ENCODE data around the gene SIAH1. TPM values are rescaled to one million over a fixed set of nuclear protein-coding genes. Genes with fewer than 3 reads are reported as not detected.

The SIAH1 gene
- total and polyA plus RNA-seq, 2 of the 8 experiments (the other 6 are each of a cell fraction or from before 2014, with no cell fraction given) = 19.5 to 33.9 TPM

DNA sequence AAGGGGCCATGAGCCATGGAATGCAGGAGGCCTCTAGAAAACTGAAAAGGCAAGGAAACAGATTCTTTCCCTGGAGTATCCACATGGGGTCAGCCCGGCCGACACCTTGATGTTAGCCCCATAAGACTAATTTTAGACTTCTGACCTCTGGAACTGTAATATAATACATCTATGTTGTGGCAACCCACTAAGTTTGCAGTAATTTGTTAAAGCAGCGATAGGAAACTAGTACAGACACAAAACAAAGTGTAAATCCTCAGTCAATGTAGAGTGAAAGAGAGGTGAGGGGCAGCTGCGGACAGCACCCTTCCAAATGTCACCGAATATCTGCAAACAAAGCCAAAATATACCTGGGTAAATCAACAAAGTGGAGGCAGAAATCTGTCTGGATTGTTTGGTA is 7.2 kb upstream of the SIAH1 start:
- Histone ChIP-seq H3K36me3 (ENCODE audit: control insufficient read depth in 2 of 4, insufficient read depth in 4 of 4, low read length in 3 of 4) (no peaks in the 10 kb centered on the region), H2AK5ac (ENCODE audit: low read depth, low read length) (no peak overlapping the region), H4K8ac (ENCODE audit: extremely low read depth, insufficient read depth, low read length) (no peak overlapping the region), H3K27ac (ENCODE audit: low read depth, low read length) (no peak overlapping the region), H4K91ac (replicated peaks; ENCODE audit: insufficient read length, low read length) (no peak overlapping the region), H3K79me2 (ENCODE audit: control insufficient read depth in 1 of 2, insufficient read depth in 2 of 2, low read length in 2 of 2) (no peaks in the 10 kb centered on the region), H3K18ac (ENCODE audit: extremely low read depth, low read length) (no peak overlapping the region), H3K4me3 (ENCODE audit: extremely low read depth in 1 of 4, insufficient read depth in 2 of 4, low read depth in 3 of 4, low read length in 4 of 4) (no peak overlapping the region), H3K4me2 (ENCODE audit: insufficient read depth in 1 of 2, low read depth in 2 of 2, low read length in 2 of 2) (no peak overlapping the region), H4K5ac (ENCODE audit: insufficient read length, low read depth, low read length) (no peak overlapping the region), H3K56ac (replicated peaks; ENCODE audit: insufficient read length, low read depth, low read length) (no peak overlapping the region), H3K23me2 (ENCODE audit: low read depth, low read length) (no peaks in the 10 kb centered on the region), H3K14ac (ENCODE audit: insufficient read length) (no peak overlapping the region), H2BK5ac (ENCODE audit: low read depth, low read length) (no peak overlapping the region), H2BK12ac (ENCODE audit: low read depth, low read length) (no peak overlapping the region), H3K9me3 (ENCODE audit: insufficient read depth in 2 of 2, low read depth in 1 of 2, low read length in 1 of 2) (no peaks in the 10 kb centered on the region), H3K79me1 (ENCODE audit: low read depth, low read length) (no peaks in the 10 kb centered on the region), H2AFZ (ENCODE audit: low read length) (no peak overlapping the region), H3K27me3 (replicated peaks in 1 of 4; ENCODE audit: control insufficient read depth in 3 of 4, extremely low read depth in 1 of 4, insufficient read depth in 3 of 4, low read length in 3 of 4) (no peaks in the 10 kb centered on the region; a peak in 1 of 7 replicates), H2BK15ac (ENCODE audit: low read length) (no peak overlapping the region), H3K4me1 (replicated peaks in 1 of 4; ENCODE audit: control insufficient read depth in 3 of 4, insufficient read depth in 4 of 4, low read length in 3 of 4) (no peaks in the 10 kb centered on the region), H3K4ac (replicated peaks; ENCODE audit: insufficient read length, low read depth, low read length) (no peak overlapping the region), H4K20me1 (replicated peaks in 1 of 2; ENCODE audit: control insufficient read depth in 1 of 2, insufficient read depth in 2 of 2, low read length in 2 of 2) (no peaks in the 10 kb centered on the region), H2BK20ac (ENCODE audit: low read length) (no peak overlapping the region), H2BK120ac (replicated peaks; ENCODE audit: low read depth, low read length) (no peak overlapping the region), H3K23ac (ENCODE audit: insufficient read length) (no peak overlapping the region), H3K9ac (replicated peaks in 1 of 4; ENCODE audit: extremely low read depth in 1 of 4, low read depth in 3 of 4, low read length in 3 of 4) (no peak overlapping the region)
- CTCF ChIA-PET (ENCODE audit: partially characterized antibody) = no interaction called here
- DNase-seq (ENCODE audit: low read depth in 1 of 2, low spot score in 2 of 2) = no peak
- 90% methylated on average over 5 of the region's 5 CpGs; no CpG with 5 or more reads in 1 of the 2 experiments for WGBS, 2 experiments (ENCODE audit: extremely low coverage in 1 of 2, insufficient coverage in 1 of 2, insufficient read length in 1 of 2, insufficient replicate concordance in 2 of 2, low coverage in 1 of 2, low lambda C conversion rate in 2 of 2, missing lambda C conversion rate in 1 of 2)
- no peak for FAIRE-seq
- no peak for TF ChIP-seq SAP30 (IDR thresholded peaks at IDR 0.05; ENCODE audit: insufficient read depth, insufficient replicate concordance, low read length)
- no peak for TF ChIP-seq HDAC6 (IDR thresholded peaks at IDR 0.05; ENCODE audit: low read depth, low read length)
- TF ChIP-seq, protein P1, sequence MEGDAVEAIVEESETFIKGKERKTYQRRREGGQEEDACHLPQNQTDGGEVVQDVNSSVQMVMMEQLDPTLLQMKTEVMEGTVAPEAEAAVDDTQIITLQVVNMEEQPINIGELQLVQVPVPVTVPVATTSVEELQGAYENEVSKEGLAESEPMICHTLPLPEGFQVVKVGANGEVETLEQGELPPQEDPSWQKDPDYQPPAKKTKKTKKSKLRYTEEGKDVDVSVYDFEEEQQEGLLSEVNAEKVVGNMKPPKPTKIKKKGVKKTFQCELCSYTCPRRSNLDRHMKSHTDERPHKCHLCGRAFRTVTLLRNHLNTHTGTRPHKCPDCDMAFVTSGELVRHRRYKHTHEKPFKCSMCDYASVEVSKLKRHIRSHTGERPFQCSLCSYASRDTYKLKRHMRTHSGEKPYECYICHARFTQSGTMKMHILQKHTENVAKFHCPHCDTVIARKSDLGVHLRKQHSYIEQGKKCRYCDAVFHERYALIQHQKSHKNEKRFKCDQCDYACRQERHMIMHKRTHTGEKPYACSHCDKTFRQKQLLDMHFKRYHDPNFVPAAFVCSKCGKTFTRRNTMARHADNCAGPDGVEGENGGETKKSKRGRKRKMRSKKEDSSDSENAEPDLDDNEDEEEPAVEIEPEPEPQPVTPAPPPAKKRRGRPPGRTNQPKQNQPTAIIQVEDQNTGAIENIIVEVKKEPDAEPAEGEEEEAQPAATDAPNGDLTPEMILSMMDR (IDR thresholded peaks at IDR 0.05; ENCODE audit: control extremely low read depth in 1 of 3, insufficient read depth in 1 of 3, low read depth in 1 of 3, low read length in 3 of 3) = no peak
- TF ChIP-seq EZH2 (IDR thresholded peaks at IDR 0.05; ENCODE audit: low read depth, low read length, severe bottlenecking) = no peak
- no peak for TF ChIP-seq RFX5 (IDR thresholded peaks at IDR 0.05; ENCODE audit: borderline replicate concordance, low read depth, low read length)
- TF ChIP-seq TAF7 (optimal IDR thresholded peaks at IDR 0.05; ENCODE audit: borderline replicate concordance, low read depth, low read length) = no peak
- POLR2A ChIA-PET (ENCODE audit: partially characterized antibody) = interaction anchor here (2.7 kb wide), 1 partner anchor 26 kb away, joined by 8 read pairs; no protein-coding TSS in a partner anchor

Measured in H1 (cell line).